ENCODE data around the gene CLMN. TPM values are rescaled to one million over a fixed set of nuclear protein-coding genes. Genes with fewer than 3 reads are reported as not detected.

The CLMN gene
- total RNA-seq, 1 experiment from 2014 or later = 33.4 TPM

DNA sequence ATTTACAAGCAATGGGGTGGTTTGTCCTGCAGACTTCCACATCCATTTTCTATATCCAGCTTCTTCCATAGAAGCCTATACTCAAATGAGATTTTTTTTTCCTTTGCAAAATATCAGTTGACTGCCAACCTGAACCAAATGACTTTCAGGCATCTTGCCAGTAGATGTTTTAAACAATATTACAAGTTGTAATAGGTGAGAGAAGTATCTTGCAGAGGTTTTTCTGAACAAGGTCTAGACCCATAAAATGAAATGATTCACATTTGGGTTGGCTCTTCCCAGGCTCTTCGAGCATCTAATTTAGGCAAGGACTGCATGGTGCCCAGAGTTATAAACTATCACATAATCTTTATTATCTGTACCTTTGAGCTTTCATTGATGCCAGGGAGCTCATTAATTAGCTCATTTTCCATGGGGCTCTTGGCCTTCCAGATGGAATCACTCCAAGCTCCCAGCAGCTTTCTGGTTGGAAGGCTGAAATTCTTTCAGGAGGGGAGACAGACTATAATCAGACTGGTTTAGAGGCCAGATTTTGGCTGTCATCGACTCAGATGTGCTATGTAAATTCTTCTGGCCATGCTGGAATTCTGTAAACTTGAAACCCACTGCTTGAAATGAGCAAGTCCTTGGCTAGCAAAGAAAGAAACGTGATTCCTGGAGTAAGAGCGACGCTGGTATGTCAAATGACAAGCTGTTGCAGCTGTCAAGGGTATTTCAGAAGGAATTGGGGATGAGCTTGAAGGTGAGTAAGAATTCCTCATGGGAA lies 130.2 kb downstream of the CLMN start:
- no peaks in the 10 kb centered on the region for H4K20me1 ChIP-seq (ENCODE audit: insufficient read depth)
- H3K27me3 ChIP-seq (ENCODE audit: insufficient read depth, low read length) = no peaks in the 10 kb centered on the region
- no peak overlapping the region for H3K4me3 ChIP-seq (replicated peaks in 1 of 2; ENCODE audit: low read depth in 1 of 2, low read length in 2 of 2)
- ChIA-PET CTCF (no interaction called here), RAD21 (ENCODE audit: low non-redundant PET in 1 of 2, low total read pairs in 2 of 2, uncharacterized antibody in 2 of 2, unreplicated experiment in 2 of 2) (no interaction called here), POLR2A (no interaction called here)
- no TSS peak for BruUV-seq (replicated peaks)
- no peaks in the 10 kb centered on the region for H3K79me2 ChIP-seq (ENCODE audit: insufficient read depth, low read length)
- TF ChIP-seq RAD21 (IDR thresholded peaks at IDR 0.05; ENCODE audit: low read depth) = no peak
- TF ChIP-seq, protein P1, sequence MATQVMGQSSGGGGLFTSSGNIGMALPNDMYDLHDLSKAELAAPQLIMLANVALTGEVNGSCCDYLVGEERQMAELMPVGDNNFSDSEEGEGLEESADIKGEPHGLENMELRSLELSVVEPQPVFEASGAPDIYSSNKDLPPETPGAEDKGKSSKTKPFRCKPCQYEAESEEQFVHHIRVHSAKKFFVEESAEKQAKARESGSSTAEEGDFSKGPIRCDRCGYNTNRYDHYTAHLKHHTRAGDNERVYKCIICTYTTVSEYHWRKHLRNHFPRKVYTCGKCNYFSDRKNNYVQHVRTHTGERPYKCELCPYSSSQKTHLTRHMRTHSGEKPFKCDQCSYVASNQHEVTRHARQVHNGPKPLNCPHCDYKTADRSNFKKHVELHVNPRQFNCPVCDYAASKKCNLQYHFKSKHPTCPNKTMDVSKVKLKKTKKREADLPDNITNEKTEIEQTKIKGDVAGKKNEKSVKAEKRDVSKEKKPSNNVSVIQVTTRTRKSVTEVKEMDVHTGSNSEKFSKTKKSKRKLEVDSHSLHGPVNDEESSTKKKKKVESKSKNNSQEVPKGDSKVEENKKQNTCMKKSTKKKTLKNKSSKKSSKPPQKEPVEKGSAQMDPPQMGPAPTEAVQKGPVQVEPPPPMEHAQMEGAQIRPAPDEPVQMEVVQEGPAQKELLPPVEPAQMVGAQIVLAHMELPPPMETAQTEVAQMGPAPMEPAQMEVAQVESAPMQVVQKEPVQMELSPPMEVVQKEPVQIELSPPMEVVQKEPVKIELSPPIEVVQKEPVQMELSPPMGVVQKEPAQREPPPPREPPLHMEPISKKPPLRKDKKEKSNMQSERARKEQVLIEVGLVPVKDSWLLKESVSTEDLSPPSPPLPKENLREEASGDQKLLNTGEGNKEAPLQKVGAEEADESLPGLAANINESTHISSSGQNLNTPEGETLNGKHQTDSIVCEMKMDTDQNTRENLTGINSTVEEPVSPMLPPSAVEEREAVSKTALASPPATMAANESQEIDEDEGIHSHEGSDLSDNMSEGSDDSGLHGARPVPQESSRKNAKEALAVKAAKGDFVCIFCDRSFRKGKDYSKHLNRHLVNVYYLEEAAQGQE (IDR thresholded peaks at IDR 0.05; ENCODE audit: low read depth) = no peak
- TF ChIP-seq POLR2A (IDR thresholded peaks at IDR 0.05; ENCODE audit: borderline replicate concordance, extremely low read depth, insufficient read depth, insufficient read length) = no peak
- no peak for TF ChIP-seq POLR2AphosphoS5 (IDR thresholded peaks at IDR 0.05; ENCODE audit: low read depth, low read length)
- no peak for TF ChIP-seq EZH2 (IDR thresholded peaks at IDR 0.05)
- TF ChIP-seq, protein P2, sequence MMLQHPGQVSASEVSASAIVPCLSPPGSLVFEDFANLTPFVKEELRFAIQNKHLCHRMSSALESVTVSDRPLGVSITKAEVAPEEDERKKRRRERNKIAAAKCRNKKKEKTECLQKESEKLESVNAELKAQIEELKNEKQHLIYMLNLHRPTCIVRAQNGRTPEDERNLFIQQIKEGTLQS (IDR thresholded peaks at IDR 0.05) = no peak
- no peak for TF ChIP-seq JUND (IDR thresholded peaks at IDR 0.05)
- TF ChIP-seq EZH2phosphoT487 (IDR thresholded peaks at IDR 0.05; ENCODE audit: borderline replicate concordance) = no peak
- no peak for TF ChIP-seq CEBPB (IDR thresholded peaks at IDR 0.05; ENCODE audit: low read depth)
- TF ChIP-seq ELF1 (IDR thresholded peaks at IDR 0.05; ENCODE audit: borderline replicate concordance, low read depth) = no peak
- no peak for TF ChIP-seq SIN3A (IDR thresholded peaks at IDR 0.05; ENCODE audit: low read depth)
- TF ChIP-seq SP1 (IDR thresholded peaks at IDR 0.05; ENCODE audit: low read depth) = no peak
- TF ChIP-seq, protein P3, sequence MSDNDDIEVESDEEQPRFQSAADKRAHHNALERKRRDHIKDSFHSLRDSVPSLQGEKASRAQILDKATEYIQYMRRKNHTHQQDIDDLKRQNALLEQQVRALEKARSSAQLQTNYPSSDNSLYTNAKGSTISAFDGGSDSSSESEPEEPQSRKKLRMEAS (IDR thresholded peaks at IDR 0.05) = no peak
- TF ChIP-seq CBX3 (IDR thresholded peaks at IDR 0.05; ENCODE audit: low read depth) = no peak
- H2AFZ ChIP-seq (ENCODE audit: low read depth, low read length, poor library complexity, severe bottlenecking) = no peak overlapping the region
- no peaks in the 10 kb centered on the region for H3K9me2 ChIP-seq (ENCODE audit: insufficient read depth)
- DNase-seq (ENCODE audit: low read depth, low spot score) (no peak), ATAC-seq (no peak)
- H3K27ac ChIP-seq (ENCODE audit: low read depth, low read length) = no peak overlapping the region
- H3K4me1 ChIP-seq (ENCODE audit: control insufficient read depth in 1 of 2, insufficient read depth in 2 of 2, low read length in 2 of 2) = no peaks in the 10 kb centered on the region
- intact Hi-C loops (cut with micrococcal nuclease) = no loop called here
- no peaks in the 10 kb centered on the region for H3K9me3 ChIP-seq (ENCODE audit: control insufficient read depth in 1 of 2, insufficient read depth in 1 of 2, low read depth in 1 of 2, low read length in 2 of 2)
- H3K36me3 ChIP-seq (ENCODE audit: control insufficient read depth in 1 of 2, insufficient read depth in 2 of 2, low read length in 2 of 2) = no peaks in the 10 kb centered on the region
- H3K9ac ChIP-seq (ENCODE audit: low read length) = no peak overlapping the region
- no peak overlapping the region for H3K4me2 ChIP-seq (ENCODE audit: low read length)
